Measurements from ENCODE around the gene GNPTAB.
A peak's percentile ranks its signal among the peaks of the same experiment; 100 is the strongest.

- TF ChIP-seq CTCF (conservative IDR thresholded peaks at IDR 0.05; ENCODE audit: low read depth, low read length) (peak; percentile 92), EZH2 (IDR thresholded peaks at IDR 0.05; ENCODE audit: low read length, unreplicated experiment) (no peak)
Measured at GRCh38 chr12:101759396-101760047, 71.2 kb downstream of the GNPTAB start.

Measured in PC-3 (cell line).